Epithelial cell of proximal tubule (primary cell): ENCODE data around the gene OCRL. TPM values are rescaled to one million over a fixed set of nuclear protein-coding genes. Genes with fewer than 3 reads are reported as not detected.
A peak's percentile ranks its signal among the peaks of the same experiment; 100 is the strongest.

Experiments
- DNase-seq: peaks from one replicate; pipeline ENCODE4 v3.0.0-alpha.2; 2011; ENCODE audit warnings: low read depth
- H3K4me3 ChIP-seq: 2 replicates; pipeline ENCODE4 v1.5.1; 2011; ENCODE audit warnings: low read depth, mild to moderate bottlenecking, low read length
- total RNA-seq: library from RNA; depleted of rRNA; stranded (reverse); fragments of >200 nt; gene quantifications from 2 replicates; pipeline ENCODE4 v1.2.3, GENCODE V29; 2015
- TF ChIP-seq, protein P1 (sequence below): conservative IDR thresholded peaks from 2 replicates; pipeline ENCODE4 v1.5.1; 2012; ENCODE audit warnings: low read depth, mild to moderate bottlenecking, low read length

OCRL gene
- total RNA-seq, 1 donor from 2014 or later = 12.7 TPM

DNA sequence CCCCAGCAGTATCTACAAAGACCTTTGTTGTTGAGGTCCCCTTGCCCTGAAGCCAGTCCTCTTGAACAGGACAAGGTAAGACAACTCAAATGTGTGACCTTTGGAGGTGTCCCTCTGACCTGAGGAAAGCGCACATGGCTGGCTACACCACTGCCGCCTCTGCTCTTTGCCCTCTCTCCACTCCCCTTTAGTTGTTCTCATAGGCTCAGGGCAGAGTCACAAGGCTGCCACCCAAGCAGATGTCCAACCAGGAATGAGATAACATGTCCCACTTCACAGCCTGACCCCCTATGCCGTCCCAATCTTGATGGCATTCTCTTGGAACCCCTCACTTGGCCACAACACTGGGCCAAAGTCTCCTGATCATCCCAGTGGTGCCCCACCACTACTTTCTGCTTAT, 68.4 kb downstream of the OCRL start:
- H3K4me3 ChIP-seq = no peak overlapping the region
- TF ChIP-seq, protein P1, sequence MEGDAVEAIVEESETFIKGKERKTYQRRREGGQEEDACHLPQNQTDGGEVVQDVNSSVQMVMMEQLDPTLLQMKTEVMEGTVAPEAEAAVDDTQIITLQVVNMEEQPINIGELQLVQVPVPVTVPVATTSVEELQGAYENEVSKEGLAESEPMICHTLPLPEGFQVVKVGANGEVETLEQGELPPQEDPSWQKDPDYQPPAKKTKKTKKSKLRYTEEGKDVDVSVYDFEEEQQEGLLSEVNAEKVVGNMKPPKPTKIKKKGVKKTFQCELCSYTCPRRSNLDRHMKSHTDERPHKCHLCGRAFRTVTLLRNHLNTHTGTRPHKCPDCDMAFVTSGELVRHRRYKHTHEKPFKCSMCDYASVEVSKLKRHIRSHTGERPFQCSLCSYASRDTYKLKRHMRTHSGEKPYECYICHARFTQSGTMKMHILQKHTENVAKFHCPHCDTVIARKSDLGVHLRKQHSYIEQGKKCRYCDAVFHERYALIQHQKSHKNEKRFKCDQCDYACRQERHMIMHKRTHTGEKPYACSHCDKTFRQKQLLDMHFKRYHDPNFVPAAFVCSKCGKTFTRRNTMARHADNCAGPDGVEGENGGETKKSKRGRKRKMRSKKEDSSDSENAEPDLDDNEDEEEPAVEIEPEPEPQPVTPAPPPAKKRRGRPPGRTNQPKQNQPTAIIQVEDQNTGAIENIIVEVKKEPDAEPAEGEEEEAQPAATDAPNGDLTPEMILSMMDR = no peak
- no peak for DNase-seq

DNA sequence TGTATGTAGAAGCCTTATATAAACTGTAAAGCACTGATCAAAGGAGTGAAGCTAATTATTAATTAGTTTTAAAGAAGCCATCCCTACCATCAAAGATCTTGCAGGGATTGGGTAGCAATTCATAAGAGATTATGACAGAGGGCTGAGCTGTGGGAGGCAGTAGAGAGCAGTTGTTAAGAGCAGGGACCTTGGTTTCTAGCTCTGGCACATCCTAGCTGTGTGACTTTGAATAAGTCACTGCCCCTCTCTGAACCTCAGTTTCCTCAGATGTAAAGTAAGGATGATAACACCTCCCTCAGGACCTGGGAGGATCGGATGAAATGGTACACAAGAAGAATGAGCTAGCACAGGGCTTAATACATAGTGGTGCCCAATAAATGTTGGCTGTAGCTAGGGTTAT, 69.3 kb downstream of the OCRL start:
- TF ChIP-seq, protein P1 = peak; percentile 15
- no peak for DNase-seq
- H3K4me3 ChIP-seq = no peak overlapping the region

DNA sequence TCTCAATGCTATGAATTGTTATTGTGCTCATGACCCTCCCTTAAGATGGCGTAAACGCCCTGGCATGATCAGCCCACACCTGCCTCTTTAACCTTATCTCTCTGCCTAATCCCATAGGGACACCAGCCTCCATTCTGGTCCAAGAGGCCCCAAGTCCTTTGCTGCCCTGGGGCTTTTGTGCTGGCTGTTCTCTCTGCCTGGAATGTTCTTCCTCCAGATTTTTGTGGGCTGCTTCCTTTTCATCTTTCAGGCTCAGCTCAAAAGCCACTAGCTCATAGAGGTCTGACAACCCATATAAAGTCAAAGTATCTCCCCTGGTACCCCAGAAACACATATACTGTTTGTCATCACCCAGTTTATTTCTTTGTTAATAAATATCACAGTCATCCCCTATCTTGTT, 72.3 kb downstream of the OCRL start:
- no peak for DNase-seq
- TF ChIP-seq, protein P1 = no peak
- no peak overlapping the region for H3K4me3 ChIP-seq

DNA sequence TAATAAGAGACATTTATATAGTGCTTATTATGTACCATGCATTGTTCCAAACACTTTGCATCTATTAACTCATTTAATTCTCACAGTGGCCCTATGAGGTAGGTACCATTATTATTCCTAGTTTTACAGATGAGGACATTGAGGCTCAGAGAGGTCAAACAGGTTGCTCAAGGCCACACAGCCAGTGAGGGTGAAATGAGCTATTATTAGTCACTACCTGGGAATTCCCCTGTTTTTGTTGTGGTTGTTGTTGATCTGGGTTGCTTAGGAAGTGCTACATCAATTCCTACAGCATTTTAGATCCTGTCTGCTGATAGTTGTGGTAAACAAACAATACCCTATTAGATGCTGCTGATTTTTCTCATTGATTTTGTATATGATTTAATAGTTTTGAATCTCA, 73.5 kb downstream of the OCRL start:
- TF ChIP-seq, protein P1 = no peak
- no peak overlapping the region for H3K4me3 ChIP-seq
- DNase-seq = no peak

DNA sequence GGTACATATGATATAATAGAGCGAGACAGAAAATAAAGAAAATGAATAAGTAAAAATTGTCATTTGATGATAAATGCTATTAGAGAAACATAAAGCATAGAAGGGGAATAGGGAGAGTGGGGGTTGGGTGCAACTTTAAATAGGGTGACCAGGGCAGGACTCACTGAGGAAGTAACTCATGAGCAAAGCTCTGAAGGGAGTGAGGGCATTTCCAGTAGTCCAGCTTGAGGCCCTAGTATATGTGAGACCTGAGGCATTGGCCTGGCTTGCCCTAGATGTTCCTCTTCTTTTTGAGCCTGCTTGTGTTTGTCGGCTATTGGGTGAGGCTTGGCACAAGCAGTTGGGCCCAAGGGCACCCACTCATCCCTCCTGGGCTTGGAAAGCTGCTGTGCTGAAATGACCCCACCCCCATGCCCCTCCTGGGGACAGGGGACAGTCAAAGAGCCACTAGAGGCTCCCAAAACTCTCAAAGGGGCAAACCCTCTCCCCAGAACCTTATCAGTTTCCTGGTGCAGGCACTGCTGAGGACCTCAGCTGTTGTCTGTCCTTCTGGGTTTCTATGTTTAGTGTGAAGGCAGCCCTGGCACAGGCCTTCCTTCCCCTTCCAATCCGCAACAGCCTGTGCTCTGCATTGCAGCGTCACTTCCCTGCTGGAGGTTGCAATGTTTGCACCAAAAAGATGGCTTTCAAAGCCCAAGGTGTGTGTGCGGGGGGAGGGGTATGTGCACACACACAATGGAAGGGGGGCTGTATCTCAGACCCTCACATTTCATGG, 74.6 kb downstream of the OCRL start:
- no peak overlapping the region for H3K4me3 ChIP-seq
- TF ChIP-seq, protein P1 = no peak
- no peak for DNase-seq

DNA sequence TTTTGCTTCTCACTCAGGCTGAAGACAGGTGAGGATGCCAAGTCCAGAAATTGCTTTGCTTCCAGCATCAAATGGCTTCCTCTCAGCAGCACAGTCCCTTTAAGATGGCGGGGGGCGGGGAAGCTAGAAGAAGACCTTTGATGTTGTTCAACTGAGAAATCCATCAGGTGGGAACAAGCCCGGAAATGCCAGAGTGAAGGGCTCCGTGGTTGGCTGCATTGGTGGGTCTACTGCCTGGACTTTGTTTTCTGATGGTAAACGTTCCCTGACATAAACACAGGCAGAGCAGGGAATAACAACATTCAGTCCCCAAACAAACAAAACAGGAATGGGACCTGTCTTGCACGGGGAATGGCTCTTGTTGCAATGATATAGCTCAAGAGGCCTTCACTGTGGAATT, 77.4 kb downstream of the OCRL start:
- TF ChIP-seq, protein P1 = no peak
- H3K4me3 ChIP-seq = no peak overlapping the region
- no peak for DNase-seq

DNA sequence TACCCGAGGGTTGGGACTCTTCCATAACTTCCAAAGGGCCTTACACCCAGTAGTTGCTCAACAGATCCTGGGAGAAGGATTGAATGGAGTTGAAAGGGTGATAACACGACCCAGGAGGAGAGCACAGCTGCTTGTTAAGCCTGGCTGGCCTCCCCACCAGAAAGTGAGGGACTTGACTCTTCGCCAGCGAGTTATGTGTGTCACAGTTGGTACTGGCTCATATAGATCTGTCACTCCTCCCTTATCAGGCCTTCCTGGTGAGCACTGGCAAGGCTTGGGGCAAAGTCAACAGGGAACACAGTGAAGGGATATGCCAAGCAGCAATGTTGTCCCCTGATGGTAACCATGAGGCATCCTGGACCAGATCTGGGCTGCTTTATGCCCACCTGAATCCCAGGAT, 78.9 kb downstream of the OCRL start:
- TF ChIP-seq, protein P1 = no peak
- no peak for DNase-seq
- H3K4me3 ChIP-seq = no peak overlapping the region
